Stimulated activated CD4-positive, alpha-beta T cell treated with anti-CD3 and anti-CD28 coated beads, TNF-alpha, amount 100 ng/mL, for 48 hours (primary cell): ENCODE measurements around the gene TDP1.
A peak's percentile ranks its signal among the peaks of the same experiment; 100 is the strongest.

Experiments
- DNase-seq, 3 donors: peaks; one replicate each; pipeline ENCODE4 v3.0.0-alpha.2; 2020; ENCODE audit warnings: low read depth in 3 of 3

Gene TDP1

DNA sequence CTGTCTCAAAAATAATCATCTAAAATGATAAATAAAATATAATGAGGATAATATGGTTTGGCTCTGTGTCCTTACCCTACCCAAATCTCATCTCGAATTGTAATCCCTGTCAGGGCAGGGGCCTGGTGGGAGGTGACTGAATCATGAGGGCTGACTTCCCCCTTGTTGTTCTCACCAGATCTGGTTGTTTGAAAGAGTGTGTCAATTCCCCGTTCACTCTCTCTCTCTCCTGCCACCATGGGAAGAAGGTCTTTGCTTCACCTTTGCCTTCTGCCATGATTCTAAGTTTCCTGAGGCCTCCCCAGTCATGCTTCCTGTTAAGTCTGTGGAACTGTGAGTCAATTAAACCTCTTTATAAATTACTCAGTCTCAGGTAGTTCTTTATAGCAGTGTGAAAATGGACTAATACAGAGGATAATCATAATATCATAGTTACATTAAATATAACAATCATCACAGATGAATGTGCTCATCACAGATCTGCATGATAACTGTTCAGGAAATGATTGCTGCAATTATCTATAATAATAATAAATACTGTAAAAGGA lies 13.8 kb upstream of the TDP1 start:
- DNase-seq, result no peak

DNA sequence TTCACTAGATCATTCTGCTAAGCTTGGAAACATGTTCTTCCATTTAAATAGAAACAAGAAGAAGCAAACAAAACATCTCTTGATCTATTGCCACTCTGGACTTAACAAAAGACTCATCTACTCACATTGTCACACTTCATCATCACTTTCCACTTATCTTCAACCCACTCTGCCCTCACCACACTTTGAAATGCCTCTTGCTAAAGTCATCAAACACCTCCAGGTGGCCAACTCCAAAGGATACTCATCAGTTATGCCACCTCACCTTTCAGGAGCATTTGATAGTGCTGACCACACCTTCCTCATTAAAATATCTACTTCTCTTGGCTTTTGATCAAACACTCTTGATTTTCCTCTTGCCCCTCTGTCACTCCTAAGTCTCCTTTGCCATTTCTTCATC lies 8.4 kb upstream of the TDP1 start:
- no peak for DNase-seq

DNA sequence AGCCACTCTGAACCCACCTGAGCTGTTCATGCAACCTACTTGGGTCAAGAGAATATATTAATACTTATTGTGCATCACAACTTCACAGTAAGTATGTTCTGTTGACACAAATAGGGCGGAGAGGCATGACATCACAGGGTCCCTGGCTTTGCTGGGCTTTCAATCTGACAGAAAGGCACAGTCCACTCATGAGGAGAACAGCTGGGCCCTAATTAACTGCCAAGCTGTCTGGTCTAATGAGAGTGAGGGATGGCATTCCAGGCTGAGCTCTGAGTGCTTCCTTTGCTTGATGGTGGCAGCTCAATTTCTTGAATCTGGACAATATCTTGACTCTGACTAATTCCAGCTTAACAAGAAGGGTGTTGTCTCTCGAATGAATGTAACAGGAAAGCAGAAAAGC lies 3.2 kb upstream of the TDP1 start:
- DNase-seq, result no peak

DNA sequence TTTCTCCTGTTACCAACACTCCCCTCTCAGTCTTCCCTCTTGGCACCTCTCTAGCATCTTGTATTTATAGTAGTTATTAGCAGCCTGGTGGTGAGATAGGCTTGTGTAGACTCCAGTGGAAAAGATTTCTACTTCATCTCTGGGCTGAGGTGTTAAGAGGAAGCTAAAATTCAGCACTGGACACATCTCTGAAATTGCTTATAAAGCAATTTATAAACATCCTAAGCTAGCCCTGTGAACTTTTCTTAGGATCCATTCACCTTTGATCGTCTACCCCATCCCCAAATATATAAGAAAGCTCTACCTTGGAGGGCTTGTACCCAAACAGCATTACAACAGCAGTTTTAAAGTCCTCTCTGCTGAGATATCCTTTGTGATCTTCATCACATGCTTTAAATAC lies 2.1 kb upstream of the TDP1 start:
- no peak for DNase-seq

DNA sequence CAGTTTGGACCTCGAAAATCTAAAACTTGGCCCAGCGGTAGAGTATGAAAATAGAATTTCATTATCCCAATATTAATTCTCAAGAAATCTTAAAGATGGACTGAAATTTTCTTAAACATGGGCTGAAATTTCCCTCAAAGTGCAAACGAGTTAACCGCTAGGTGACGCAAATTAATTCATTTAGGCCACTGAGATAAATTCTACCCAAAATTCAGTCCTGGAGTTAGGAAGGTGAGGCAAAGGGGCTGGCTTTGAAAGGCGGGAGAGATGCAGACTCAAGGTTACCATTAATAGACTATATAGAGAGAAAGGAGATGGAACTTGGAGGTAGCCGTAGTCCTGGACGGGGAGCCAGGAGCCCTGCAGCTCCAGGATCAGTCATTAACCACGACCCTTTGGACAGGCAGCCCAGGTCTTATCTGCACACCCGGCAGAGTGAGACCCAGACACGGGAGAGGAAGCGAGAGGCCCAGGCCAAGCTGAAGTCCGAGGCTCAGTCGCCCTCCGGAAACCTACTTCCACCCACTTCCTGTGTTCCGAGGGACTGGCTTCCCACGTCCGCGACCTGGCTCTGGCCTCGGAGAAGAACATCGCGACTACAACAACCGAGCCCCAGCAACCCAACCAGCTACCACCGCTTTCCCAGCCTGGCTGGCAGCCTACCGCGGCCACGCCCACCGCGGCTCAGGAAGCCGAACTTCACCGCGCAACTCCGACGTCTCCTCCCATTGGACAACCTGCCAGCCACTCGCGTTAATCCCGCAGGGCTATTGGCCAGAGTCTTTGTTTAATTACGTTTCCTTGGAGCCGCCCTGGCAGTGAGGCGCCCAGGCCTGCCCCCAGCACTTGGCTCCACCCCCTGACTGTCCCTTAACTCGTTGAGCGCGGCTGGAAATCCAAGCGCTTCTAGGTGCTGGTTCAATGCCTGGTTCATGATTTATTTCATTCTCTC lies 1.4 kb upstream of the TDP1 start, which contains the start of gene EFCAB11:
Gene EFCAB11, minus strand, starts transcription at position 661 of the 952 bp plus-strand sequence. Its CDS starts 70 bp downstream, at position 591.
- DNase-seq, result peak; percentile 88 to 94 (median 91)

DNA sequence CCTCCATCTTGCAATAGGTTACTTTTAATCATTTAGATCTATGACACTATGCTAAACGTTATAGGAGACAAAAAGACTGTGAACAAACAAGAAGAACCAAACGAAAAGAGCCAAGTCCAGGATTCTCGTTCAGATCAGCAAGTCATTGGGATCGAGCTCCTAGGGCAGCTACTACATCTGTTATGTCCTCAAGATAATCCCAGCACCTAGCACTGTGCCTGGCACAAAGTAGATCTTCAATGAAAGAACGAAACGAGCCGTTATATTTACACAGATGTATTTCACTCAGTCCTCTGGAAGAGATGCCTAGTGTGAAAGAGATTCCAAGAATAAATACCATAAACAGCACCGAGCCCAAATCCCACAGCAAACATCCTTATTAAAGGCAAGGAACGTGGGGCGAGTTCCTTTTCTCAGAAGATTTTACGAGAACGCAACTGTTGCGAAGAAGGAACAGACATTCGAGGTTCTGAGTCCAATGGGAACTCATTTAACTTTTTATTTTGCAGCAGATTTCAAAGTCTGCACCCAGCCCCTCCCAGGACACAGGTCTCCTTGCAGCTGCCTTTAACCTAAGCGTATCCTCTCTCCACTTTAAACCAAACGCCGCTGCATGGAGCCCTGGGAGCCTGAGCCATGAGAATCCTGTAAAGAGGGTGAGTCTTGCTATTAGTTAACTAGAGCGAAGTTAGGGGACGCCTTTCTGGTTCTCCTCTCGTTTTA lies 544 bp upstream of the TDP1 start:
- no peak for DNase-seq

DNA sequence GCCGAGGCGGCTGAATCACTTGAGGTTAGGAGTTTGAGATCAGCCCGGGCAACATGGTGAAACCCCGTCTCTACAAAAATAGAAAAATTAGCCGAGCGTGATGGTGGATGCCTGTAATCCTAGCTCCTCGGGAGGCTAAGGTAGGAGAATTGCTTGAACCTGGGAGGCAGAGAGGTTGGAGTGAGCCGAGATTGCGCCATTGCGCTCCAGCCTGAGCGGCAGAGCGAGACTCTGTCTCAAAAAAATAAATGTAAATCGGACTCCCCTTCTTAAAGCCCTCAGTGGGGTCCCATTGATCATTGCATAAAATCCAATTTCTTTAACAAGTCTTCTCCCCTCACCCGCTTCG lies 908 bp downstream of the TDP1 start:
- DNase-seq, result no peak

DNA sequence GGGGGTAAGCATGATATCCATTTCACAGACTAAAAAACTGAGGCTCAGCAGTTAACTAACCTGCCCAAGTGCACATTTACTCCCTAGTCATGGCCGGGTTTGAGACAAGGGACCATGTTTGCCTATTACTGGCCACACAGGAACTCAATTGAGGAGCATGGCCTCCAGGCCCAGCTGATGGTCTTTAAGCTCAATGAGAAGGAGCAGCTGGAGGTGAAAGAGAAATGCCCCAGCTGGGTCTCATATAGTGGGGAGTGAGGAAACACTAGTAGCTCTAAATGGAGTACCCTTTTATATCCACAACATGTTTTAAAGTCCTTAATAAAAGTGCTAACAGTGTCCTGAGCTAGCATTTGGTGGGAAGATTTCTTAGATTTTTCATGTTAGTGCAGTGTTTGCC lies 1.6 kb downstream of the TDP1 start:
- no peak for DNase-seq

DNA sequence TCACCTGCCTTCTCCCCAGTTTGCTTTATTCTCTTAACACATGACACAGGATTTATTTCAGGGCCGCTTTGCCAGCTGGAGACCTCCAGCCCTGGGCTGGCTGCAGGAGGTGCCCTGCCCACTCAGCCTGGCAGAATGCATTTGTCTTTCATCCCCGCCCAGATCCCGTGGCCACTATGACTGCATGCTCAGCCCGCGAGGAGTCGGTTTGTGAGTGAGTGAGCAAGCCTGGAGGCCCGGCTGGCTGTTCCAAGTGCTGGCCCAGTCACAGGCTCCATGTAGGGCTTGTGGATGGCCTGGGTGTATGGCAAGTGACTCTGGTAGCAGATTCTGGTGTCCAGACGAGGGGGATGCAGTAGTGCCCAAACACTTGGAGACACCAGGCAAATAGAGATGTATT lies 2.1 kb downstream of the TDP1 start:
- no peak for DNase-seq

DNA sequence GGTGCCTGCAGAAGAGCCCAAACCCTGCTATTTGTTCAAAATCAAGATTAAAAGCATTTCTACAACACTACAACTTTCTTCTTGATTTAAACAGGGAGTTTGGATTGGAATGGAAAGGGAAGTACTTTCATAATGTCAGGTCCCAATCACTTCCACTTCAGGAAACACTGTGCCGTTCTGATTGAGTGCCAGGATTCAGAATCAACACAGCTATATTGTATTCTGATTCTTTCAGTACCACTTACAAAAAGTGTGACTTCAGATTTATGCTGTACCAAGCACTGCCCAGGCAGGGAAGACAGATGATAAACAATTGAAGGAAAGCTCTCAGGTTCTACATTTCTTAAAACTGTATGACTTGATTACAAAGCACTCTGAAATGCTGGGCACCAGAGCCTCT lies 3.2 kb downstream of the TDP1 start:
- no peak for DNase-seq

DNA sequence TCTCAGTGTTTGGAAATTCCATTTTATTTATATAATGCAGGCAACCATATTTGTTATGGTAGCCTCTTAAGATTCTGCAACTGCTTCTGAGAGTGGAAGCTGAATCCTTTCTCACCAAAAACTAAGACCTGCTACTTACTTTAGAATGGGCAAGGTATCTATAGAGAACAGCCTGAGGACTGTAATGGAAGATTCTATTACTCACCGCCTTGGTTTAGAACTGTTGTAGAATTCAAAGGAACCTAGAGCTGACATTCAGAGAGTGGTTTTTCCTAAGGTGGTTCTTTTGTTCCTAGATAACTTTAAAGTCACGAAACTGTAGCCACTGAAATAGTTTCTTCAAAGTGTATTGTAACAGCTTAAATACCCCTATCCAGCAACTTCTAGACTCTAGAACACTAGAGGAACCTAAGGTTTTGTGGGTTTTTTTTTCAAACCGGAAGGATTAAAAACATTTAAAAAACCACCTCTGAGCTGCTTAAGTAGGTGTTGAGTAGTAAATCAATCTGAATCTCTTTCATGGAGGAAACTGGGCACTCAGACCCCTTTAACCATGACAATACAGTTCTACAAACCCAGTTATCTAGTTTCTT lies 4.2 kb downstream of the TDP1 start:
- DNase-seq, result no peak

DNA sequence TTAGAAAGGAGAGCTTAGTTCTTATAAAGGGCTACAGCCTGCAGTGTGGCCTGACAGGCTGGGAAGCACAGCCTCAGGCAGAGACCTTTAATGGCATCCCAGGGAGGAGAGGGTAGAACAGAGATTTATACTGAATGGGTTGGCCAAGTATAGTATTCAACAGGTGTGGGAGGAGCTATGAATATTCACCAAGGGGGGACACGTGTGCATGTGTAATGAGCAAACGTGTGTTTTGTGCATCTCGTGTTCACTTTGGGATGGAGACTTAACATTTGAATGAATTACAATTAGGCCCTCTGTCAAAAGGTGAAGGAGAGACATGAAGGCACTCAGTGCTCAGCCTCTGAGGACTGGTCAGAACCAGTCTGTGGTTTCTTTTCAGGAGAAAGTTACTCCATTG lies 5.2 kb downstream of the TDP1 start:
- DNase-seq, result no peak

DNA sequence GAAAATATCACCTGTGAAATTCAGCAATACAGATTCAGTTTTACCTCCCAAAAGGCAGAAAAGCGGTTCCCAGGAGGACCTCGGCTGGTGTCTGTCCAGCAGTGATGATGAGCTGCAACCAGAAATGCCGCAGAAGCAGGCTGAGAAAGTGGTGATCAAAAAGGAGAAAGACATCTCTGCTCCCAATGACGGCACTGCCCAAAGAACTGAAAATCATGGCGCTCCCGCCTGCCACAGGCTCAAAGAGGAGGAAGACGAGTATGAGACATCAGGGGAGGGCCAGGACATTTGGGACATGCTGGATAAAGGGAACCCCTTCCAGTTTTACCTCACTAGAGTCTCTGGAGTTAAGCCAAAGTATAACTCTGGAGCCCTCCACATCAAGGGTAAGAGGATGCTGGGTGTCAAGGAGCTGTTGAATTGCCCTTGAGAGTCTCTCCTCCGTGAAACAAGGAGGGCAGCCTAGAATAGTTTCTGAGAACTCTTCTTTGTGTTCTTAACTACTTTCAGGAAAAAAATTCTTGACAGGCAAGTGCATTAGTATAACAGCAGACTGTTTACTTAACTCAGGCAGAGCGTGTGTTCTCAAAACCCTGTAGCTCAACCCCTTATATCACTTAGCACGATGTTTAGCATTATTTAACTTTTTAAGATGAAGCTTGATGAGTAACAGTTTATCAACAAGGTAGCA lies 7.7 kb downstream of the TDP1 start:
- no peak for DNase-seq

DNA sequence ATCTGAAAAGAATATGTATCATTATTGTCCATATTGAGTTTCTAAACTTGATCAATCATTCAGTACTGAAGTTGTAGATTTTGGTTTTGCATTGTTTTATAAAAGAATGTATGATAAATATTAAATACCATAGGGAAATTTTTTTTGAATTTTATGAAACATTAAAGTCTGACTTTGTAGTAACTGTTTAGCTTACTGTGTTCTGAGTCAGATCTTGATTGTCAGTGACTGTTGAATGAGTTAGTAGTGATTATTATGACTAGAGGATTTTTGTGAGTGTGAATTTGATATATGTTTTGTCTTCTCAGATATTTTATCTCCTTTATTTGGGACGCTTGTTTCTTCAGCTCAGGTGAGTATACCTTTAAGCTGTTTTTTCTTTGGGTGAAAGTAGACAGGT lies 10.1 kb downstream of the TDP1 start:
- DNase-seq, result no peak

DNA sequence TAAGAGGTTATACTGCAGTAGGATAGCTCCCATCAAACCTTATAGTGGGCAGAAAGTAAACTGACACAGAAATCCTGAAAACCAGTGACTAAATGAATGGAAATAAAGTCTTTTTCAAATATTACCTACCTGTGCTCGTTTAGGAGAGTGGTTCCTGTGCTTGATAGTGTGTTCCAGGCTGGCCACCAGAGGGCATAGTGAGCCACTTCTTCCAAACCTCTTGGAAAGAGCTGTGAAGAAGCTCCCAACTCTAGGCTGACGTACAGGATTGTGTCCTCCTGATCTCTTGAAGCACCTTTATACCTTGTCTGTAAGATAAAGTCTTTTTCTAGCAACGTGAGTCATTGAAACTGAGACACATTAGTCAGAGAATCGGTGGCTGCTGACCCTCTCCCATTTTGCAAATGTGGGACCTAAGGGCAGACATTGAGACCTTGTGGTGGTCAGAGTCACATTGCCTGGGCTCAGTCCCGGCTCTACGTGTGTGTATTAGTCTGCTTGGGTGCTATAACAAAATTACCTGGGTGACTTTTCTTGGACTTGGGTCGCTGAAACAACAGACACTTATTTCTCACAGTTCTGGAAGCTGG lies 17.6 kb downstream of the TDP1 start:
- DNase-seq, result peak in 1 of 3 donors; percentile 39

DNA sequence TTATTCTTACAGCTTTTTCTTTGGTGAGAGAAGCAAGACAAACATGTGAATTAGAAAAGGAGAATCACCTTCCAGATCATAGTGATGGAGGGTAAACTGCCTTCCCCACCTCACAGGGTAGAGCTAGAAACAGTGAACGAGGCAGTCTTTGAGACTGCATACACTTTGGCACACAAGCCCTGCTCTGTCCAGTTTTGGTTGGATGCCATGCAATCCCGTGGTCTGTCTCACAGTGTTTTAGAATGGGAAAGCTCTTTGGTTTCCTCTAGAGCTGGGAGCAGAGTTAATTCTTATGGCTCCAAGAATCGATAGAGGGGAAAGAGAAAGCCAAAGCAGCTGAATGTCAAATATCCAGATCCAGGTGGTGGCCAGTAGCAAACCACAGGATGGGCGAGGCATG lies 21.9 kb downstream of the TDP1 start:
- DNase-seq, result no peak

DNA sequence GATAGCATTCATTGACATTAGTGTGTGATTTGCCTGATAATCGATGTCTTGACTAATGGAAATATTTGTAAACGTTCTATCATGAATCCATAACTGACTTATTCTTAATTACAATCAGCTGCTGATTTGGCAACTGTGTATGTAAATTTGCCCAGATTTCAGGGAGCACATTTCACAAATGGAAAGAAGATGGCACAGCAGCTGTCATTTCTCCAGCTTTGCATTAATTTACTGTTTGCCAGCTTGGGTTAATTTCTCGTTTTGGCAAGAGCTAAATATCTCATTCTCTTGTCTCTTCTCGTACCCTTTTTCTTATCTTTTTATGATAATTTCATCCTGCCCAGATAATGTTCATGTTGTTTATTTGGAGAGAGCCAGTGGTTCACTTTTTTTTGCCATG lies 22.9 kb downstream of the TDP1 start:
- DNase-seq, result no peak

DNA sequence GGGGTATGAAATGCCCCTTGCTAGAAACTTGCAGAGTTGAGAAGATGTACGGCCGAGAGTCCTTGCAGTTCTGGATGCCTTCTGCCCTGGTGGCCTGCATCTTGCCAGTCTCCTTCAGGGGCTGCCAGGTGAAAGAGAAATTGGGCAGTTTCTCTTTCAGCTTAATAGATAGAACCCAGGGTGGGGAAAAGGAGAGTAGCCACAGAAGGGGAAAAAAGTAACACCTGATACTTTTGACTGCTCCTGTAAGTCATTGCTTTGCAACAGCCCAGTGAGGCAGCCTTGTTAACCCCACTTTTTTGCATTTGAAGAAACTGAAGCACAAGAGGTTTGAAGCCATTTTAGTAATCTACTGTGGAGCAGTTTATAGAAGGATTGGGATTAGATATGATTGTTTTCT lies 27.6 kb downstream of the TDP1 start:
- DNase-seq, result no peak

DNA sequence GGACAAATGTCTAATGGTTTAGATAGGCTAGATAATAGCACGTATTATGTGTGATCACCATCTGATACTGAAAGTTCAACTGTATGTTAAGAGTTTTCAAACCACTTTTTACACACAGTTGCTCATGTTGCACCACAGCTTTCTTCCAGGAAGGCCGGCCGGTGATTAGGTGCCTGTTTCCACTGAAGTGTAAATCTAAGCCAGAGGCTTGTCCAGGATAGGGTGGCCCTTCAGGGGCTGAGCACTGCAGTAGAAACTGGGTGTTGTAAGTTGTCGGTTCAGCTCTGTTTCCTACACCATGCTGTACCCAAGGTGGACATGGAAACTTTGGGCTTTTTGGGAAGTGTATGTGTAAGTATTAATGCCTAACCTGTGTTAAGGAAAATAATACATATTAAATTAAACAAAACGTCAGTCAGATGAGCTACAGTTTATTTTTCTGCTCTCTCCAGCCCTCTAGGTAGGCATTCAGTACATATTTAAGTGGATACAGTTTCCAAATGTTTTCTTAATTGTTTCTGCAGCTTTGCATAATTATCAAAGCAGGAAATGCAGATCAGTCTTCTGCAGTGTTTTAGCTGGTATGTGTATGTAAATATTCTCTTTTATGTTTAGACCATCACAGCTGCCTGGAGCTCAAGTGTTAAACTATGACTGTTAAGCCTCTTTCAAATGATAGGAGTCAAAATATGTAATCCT lies 30.9 kb downstream of the TDP1 start:
- no peak for DNase-seq

DNA sequence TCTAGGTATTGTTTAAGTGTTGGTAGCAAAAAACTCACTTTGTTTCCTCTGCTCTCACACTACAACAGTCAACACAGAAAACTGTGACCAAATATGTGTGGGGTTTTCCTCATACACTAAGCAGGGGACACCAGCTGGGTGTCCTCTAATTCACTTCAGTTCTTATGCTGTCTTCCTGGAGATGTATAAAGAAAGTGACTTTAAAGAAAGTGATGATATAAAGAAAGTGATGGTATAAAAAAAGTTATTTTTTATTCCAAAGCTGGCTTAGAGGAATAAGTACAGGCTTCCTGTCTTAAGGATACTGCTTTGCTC lies 31.4 kb downstream of the TDP1 start:
- no peak for DNase-seq

DNA sequence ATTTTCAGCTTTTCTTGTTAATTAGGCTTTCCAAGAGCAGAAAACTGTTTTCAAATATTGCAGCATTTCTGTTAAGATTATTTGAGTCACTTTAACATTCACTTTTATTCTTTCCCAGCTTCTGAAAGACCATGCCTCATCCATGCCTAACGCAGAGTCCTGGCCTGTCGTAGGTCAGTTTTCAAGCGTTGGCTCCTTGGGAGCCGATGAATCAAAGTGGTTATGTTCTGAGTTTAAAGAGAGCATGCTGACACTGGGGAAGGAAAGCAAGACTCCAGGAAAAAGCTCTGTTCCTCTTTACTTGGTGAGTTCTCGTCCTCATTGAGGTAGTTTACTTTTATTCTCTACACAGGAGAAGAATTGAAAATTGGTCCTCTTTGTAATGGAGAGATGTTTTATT lies 33.1 kb downstream of the TDP1 start:
- no peak for DNase-seq
